Cardiac muscle cell (in vitro differentiated cells and primary cell): ENCODE results near the gene HACD2. TPM values are rescaled to one million over a fixed set of nuclear protein-coding genes. Genes with fewer than 3 reads are reported as not detected.
"Not testable (repeated sequence)": the region's sequence is repeated elsewhere in the genome, so short reads cannot be mapped to it uniquely, and the experiment has no call there.

Experiments used
- DNase-seq, 2 donors: peaks; one replicate each; pipeline versions ENCODE4 v3.0.0 to v3.0.0-alpha.2; 2010 to 2017; ENCODE audit warnings: low read depth in 1 of 2, low spot score in 1 of 2
- H3K27ac ChIP-seq: fragments of 200-600 bp; sonication (generic); 2 replicates; pipeline ENCODE4 v1.5.1; 2016
- H3K27me3 ChIP-seq: fragments of 200-600 bp; sonication (generic); 2 replicates; pipeline ENCODE4 v1.6.0; 2016; ENCODE audit warnings: control low read depth
- H3K36me3 ChIP-seq: fragments of 200-600 bp; sonication (generic); 2 replicates; pipeline ENCODE4 v1.5.1; 2016; ENCODE audit warnings: control low read depth
- H3K4me1 ChIP-seq: fragments of 200-600 bp; sonication (generic); 2 replicates; pipeline ENCODE4 v1.8.1; 2017; ENCODE audit warnings: low read depth, mild to moderate bottlenecking, mixed run types
- H3K4me3 ChIP-seq: fragments of 200-600 bp; sonication (generic); 2 replicates; pipeline ENCODE4 v1.5.1; 2016; ENCODE audit warnings: mild to moderate bottlenecking
- H3K9me3 ChIP-seq: fragments of 200-600 bp; sonication (generic); 2 replicates; pipeline ENCODE4 v1.5.1; 2017; ENCODE audit warnings: low read depth, mild to moderate bottlenecking, control low read depth
- CTCF ChIP-seq: IDR thresholded peaks from 2 replicates; pipeline ENCODE4 v1.5.1; 2012; ENCODE audit warnings: low read depth, mild to moderate bottlenecking, low read length
- polyA plus RNA-seq: library from polyadenylated mRNA; unstranded; fragments of >200 nt; fragmentation: Nextera tagmentation; extraction: Ambion mirVana; gene quantifications from 2 replicates; pipeline ENCODE4 v1.2.1, GENCODE V29; 2016
- total RNA-seq: library from RNA; depleted of rRNA; stranded (reverse); fragments of >200 nt; gene quantifications from 2 replicates; pipeline ENCODE4 v1.2.3, GENCODE V29; 2016

The HACD2 gene
- total and polyA plus RNA-seq, 2 experiments from 2014 or later, result 9.1 to 13.6 TPM

- Histone ChIP-seq H3K9me3 (no peaks in the 10 kb centered on the region), H3K4me3 (no peak overlapping the region), H3K27ac (peak overlapping the region; percentile 78), H3K27me3 (no peaks in the 10 kb centered on the region), H3K4me1 (peaks cover 11% of the 10 kb centered on the region), H3K36me3 (no peaks in the 10 kb centered on the region)
- peak; percentile 21 to 38 for DNase-seq
- TF ChIP-seq CTCF, result no peak
Measured at GRCh38 chr3:123609063-123609462, 24.2 kb upstream of the HACD2 start.

- no peak overlapping the region for H3K4me3 ChIP-seq
- H3K4me1 ChIP-seq, result peaks cover 11% of the 10 kb centered on the region
- H3K27me3 ChIP-seq, result no peaks in the 10 kb centered on the region
- no peaks in the 10 kb centered on the region for H3K9me3 ChIP-seq
- DNase-seq, result no peak
- H3K27ac ChIP-seq, result peak overlapping the region; percentile 78
- no peaks in the 10 kb centered on the region for H3K36me3 ChIP-seq
- TF ChIP-seq CTCF, result no peak
Measured at GRCh38 chr3:123608263-123608937, 23.5 kb upstream of the HACD2 start.

DNA sequence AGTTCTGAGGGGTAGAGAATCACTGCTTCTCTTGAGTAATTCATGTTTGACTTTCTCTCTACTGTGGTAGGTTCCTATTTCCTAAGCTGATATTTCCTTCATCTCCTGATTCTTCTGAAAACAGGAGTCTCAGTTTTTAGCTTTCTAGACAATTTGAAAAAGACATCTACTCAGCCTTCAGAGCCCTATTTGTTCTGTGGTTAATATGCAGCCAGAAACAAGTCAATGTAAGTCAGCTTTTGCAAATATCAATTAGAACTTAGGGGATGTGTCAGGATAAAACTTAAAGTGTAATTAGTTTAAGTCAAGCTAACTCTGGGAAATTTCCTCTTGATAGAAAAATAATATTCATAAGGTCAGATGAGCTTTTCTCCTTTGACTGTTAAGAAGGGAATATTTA is 21.7 kb upstream of the HACD2 start:
- no peak for TF ChIP-seq CTCF
- Histone ChIP-seq H3K36me3 (no peaks in the 10 kb centered on the region), H3K9me3 (no peaks in the 10 kb centered on the region), H3K27me3 (no peaks in the 10 kb centered on the region), H3K4me1 (peaks cover 11% of the 10 kb centered on the region), H3K27ac (no peak overlapping the region), H3K4me3 (no peak overlapping the region)
- no peak for DNase-seq

GRCh38 chr3:123605789-123606234 is 21.0 kb upstream of the HACD2 start:
- no peaks in the 10 kb centered on the region for H3K9me3 ChIP-seq
- no peak overlapping the region for H3K27ac ChIP-seq
- no peak for TF ChIP-seq CTCF
- H3K4me3 ChIP-seq, result no peak overlapping the region
- peaks cover 11% of the 10 kb centered on the region for H3K4me1 ChIP-seq
- H3K27me3 ChIP-seq, result no peaks in the 10 kb centered on the region
- no peak for DNase-seq
- H3K36me3 ChIP-seq, result no peaks in the 10 kb centered on the region

- not testable (repeated sequence) for H3K36me3 ChIP-seq, H3K4me1 ChIP-seq, H3K27ac ChIP-seq, H3K27me3 ChIP-seq, H3K4me3 ChIP-seq, H3K9me3 ChIP-seq, DNase-seq
Measured at GRCh38 chr3:123603153-123603552, 18.3 kb upstream of the HACD2 start.

DNA sequence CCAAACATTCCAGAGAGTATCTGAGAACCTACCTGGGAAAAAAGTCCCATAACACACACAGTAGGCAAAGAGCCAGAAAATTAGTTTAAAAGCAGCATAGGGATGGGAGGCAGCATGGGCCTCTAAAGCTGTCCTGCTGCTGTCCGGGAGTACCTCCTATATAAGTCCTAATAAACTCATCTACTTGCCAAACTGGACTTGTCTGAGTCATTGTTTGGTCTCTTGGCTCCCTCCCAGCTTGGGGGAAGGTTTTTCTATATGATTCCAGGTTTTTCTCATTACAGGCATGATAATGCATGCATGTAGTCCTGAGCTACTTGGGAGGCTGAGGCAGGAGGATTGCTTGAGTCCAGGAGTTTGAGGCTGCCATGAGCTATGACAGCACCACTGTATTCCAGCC is 17.5 kb upstream of the HACD2 start:
- DNase-seq, result peak in 1 of 2 donors; percentile 88
- H3K36me3 ChIP-seq, result no peaks in the 10 kb centered on the region
- no peak overlapping the region for H3K4me3 ChIP-seq
- no peak overlapping the region for H3K27ac ChIP-seq
- no peaks in the 10 kb centered on the region for H3K27me3 ChIP-seq
- no peaks in the 10 kb centered on the region for H3K4me1 ChIP-seq
- no peaks in the 10 kb centered on the region for H3K9me3 ChIP-seq
- no peak for TF ChIP-seq CTCF

DNA sequence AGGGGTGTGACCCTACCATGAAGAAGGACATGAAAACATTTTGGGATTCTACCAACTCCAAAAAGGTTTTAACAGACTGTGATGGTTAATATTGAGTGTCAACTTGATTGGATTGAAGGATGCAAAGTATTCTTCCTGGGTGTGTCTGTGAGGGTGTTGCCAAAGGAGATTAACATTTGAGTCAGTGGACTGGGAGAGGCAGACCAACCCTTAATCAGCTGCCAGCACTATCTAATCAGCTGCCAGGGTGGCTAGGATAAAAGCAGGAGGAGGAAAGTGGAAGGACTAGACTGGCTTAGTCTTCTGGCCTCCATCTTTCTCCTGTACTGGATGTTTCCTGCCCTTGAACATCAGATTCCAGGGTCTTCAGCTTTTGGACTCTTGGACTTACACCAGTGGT is 16.0 kb upstream of the HACD2 start:
- H3K27me3 ChIP-seq, H3K27ac ChIP-seq, H3K9me3 ChIP-seq, H3K4me3 ChIP-seq, H3K4me1 ChIP-seq, DNase-seq, H3K36me3 ChIP-seq: not testable (repeated sequence)
